Measurements from ENCODE around the gene TEX14. TPM values are rescaled to one million over a fixed set of nuclear protein-coding genes. Genes with fewer than 3 reads are reported as not detected.
"Not testable (repeated sequence)": the region's sequence is repeated elsewhere in the genome, so short reads cannot be mapped to it uniquely, and the experiment has no call there.

Gene TEX14
- polyA plus RNA-seq, 3 donors = 0.25 TPM; not detected in 2

DNA sequence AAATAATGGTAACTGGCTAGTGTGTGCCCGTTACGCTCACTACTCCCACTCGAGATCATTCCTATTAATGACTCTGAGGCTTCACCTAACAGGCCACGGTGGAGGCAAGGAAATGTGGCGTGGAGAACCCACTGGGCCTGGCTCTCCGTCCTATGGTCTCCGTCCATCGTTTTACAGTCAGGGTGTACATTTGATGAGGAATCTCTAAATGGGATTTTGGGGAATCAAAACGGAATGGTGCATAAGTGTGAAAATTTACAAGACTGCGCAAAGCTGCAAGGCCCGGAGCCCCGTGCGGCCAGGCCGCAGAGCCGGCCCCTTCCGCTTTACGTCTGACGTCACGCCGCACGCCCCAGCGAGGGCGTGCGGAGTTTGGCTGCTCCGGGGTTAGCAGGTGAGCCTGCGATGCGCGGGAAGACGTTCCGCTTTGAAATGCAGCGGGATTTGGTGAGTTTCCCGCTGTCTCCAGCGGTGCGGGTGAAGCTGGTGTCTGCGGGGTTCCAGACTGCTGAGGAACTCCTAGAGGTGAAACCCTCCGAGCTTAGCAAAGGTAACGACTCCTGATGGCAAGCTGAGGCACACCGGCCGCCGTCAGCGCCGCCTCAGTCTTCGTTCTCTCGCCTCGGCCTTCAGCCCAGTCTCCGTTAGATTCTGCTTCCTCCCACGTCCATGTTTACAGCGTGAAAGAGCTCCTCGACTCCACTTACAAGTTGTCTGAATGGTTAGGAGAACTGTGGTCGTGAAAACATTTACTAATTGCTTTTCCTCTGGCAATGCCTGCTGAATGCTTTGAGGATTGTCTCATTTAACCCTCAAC, 602 bp upstream of the TEX14 start, which contains the start of gene RAD51C:
TSS of gene RAD51C (plus strand) at position 364 of the 817 bp plus-strand sequence. CDS start at position 406, 42 bp downstream.
- peak within 1 kb of the TSS; percentile 99 for H2AFZ ChIP-seq (ENCODE audit: insufficient read depth, low read depth, low read length, poor library complexity, severe bottlenecking)
- peak within 1 kb of the TSS; percentile 61 to 85 for H3K27ac ChIP-seq (ENCODE audit: low read depth in 1 of 2, low read length in 2 of 2)
- peaks cover 16% of the 10 kb centered on the region for H3K4me1 Mint-ChIP-seq
- peaks cover 0 to 1% of the 10 kb centered on the region in 2 donors for H3K36me3 Mint-ChIP-seq
- no peaks in the 10 kb centered on the region for H3K9me3 ChIP-seq (replicated peaks in 1 of 2; ENCODE audit: control insufficient read depth in 1 of 2, insufficient read depth in 1 of 2, low read length in 2 of 2)
- H3K27me3 ChIP-seq (ENCODE audit: control insufficient read depth in 2 of 2, insufficient read depth in 2 of 2, low read length in 2 of 2) = no peaks in the 10 kb centered on the region
- 11% methylated on average over 42 of the region's 50 CpGs for WGBS (ENCODE audit: insufficient coverage)
- H4K20me1 ChIP-seq (ENCODE audit: insufficient read depth, low read length) = no peaks in the 10 kb centered on the region
- TF ChIP-seq, protein P1, sequence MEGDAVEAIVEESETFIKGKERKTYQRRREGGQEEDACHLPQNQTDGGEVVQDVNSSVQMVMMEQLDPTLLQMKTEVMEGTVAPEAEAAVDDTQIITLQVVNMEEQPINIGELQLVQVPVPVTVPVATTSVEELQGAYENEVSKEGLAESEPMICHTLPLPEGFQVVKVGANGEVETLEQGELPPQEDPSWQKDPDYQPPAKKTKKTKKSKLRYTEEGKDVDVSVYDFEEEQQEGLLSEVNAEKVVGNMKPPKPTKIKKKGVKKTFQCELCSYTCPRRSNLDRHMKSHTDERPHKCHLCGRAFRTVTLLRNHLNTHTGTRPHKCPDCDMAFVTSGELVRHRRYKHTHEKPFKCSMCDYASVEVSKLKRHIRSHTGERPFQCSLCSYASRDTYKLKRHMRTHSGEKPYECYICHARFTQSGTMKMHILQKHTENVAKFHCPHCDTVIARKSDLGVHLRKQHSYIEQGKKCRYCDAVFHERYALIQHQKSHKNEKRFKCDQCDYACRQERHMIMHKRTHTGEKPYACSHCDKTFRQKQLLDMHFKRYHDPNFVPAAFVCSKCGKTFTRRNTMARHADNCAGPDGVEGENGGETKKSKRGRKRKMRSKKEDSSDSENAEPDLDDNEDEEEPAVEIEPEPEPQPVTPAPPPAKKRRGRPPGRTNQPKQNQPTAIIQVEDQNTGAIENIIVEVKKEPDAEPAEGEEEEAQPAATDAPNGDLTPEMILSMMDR (IDR thresholded peaks at IDR 0.05) = no peak
- peaks cover 0 to 4% (median 0%) of the 10 kb centered on the region in 7 donors for H3K9me3 Mint-ChIP-seq
- intact Hi-C loops (cut with micrococcal nuclease) = loop anchor here in 1 of 2 donors (10.0 kb wide), 1 partner anchor 48 kb away; no protein-coding TSS in a partner anchor
- H3K27ac Mint-ChIP-seq = peak within 1 kb of the TSS; percentile 81 to 94 (median 93)
- DNase-seq = peak; percentile 83 to 84 (median 83)
- peaks cover 12 to 19% of the 10 kb centered on the region in 2 donors for H3K4me1 ChIP-seq (ENCODE audit: control insufficient read depth in 1 of 2, insufficient read depth in 2 of 2, low read length in 2 of 2)
- H3K36me3 ChIP-seq (replicated peaks in 1 of 2; ENCODE audit: control insufficient read depth in 1 of 2, insufficient read depth in 2 of 2, low read length in 2 of 2) = peaks cover 0 to 2% of the 10 kb centered on the region in 2 donors
- peak within 1 kb of the TSS; percentile 54 to 88 (median 55) for H3K4me3 ChIP-seq (replicated peaks in 1 of 3; ENCODE audit: low read depth in 2 of 3, low read length in 3 of 3)
- peaks cover 23% of the 10 kb centered on the region for H3K79me2 ChIP-seq (ENCODE audit: insufficient read depth, low read length)
- peaks cover 0 to 3% (median 2%) of the 10 kb centered on the region in 3 donors for H3K27me3 Mint-ChIP-seq (ENCODE audit: low read depth in 3 of 3)
- peak within 1 kb of the TSS; percentile 84 for H3K4me2 ChIP-seq (replicated peaks; ENCODE audit: extremely low read depth, low read length, poor library complexity, severe bottlenecking)
- H3K9ac ChIP-seq (ENCODE audit: insufficient read depth, low read length, poor library complexity, severe bottlenecking) = peak within 1 kb of the TSS; percentile 66
- peak within 1 kb of the TSS; percentile 88 to 93 for H3K4me3 Mint-ChIP-seq

- not testable (repeated sequence) for H3K4me3 Mint-ChIP-seq; H3K9me3 Mint-ChIP-seq; H3K4me3 ChIP-seq (replicated peaks in 1 of 3; ENCODE audit: low read depth in 2 of 3, low read length in 3 of 3); DNase-seq; H3K27ac Mint-ChIP-seq; H3K9ac ChIP-seq (ENCODE audit: insufficient read depth, low read length, poor library complexity, severe bottlenecking); H3K4me2 ChIP-seq (replicated peaks; ENCODE audit: extremely low read depth, low read length, poor library complexity, severe bottlenecking); H3K36me3 Mint-ChIP-seq; H3K9me3 ChIP-seq (replicated peaks in 1 of 2; ENCODE audit: control insufficient read depth in 1 of 2, insufficient read depth in 1 of 2, low read length in 2 of 2); H4K20me1 ChIP-seq (ENCODE audit: insufficient read depth, low read length); H3K27ac ChIP-seq (ENCODE audit: low read depth in 1 of 2, low read length in 2 of 2); H2AFZ ChIP-seq (ENCODE audit: insufficient read depth, low read depth, low read length, poor library complexity, severe bottlenecking); H3K27me3 Mint-ChIP-seq (ENCODE audit: low read depth in 3 of 3); H3K36me3 ChIP-seq (replicated peaks in 1 of 2; ENCODE audit: control insufficient read depth in 1 of 2, insufficient read depth in 2 of 2, low read length in 2 of 2); H3K27me3 ChIP-seq (ENCODE audit: control insufficient read depth in 2 of 2, insufficient read depth in 2 of 2, low read length in 2 of 2)
- H3K79me2 ChIP-seq (ENCODE audit: insufficient read depth, low read length) = peaks cover 22% of the 10 kb centered on the region
- peaks cover 12 to 19% of the 10 kb centered on the region in 2 donors for H3K4me1 ChIP-seq (ENCODE audit: control insufficient read depth in 1 of 2, insufficient read depth in 2 of 2, low read length in 2 of 2)
- H3K4me1 Mint-ChIP-seq = peaks cover 16% of the 10 kb centered on the region
- WGBS (ENCODE audit: insufficient coverage) = no CpG with 5 or more reads among the region's 7 CpGs
- intact Hi-C loops (cut with micrococcal nuclease) = loop anchor here in 1 of 2 donors (10.0 kb wide), 1 partner anchor 45 kb away; no protein-coding TSS in a partner anchor
Measured at GRCh38 chr17:58690033-58690432, 1.8 kb downstream of the TEX14 start.
